Trophoblast cell (in vitro differentiated cells and primary cell): ENCODE measurements around the gene SPOCK3.
"Not testable (repeated sequence)": the region's sequence is repeated elsewhere in the genome, so short reads cannot be mapped to it uniquely, and the experiment has no call there.

Source experiments
- DNase-seq, 2 donors: peaks; one replicate each; pipeline ENCODE4 v3.0.0-alpha.2; 2016
- H2AFZ ChIP-seq: 2 replicates; pipeline ENCODE4 v1.6.1; 2013; ENCODE audit warnings: low read length, moderate library complexity, mild to moderate bottlenecking; ENCODE audit not compliant: insufficient read depth, poor library complexity
- H2AK5ac ChIP-seq: 2 replicates; pipeline ENCODE4 v1.6.1; 2013; ENCODE audit warnings: mild to moderate bottlenecking, low read length
- H2BK120ac ChIP-seq: 2 replicates; pipeline ENCODE4 v1.6.1; 2013; ENCODE audit warnings: low read length, mild to moderate bottlenecking, moderate library complexity; ENCODE audit not compliant: insufficient read depth, poor library complexity
- H2BK12ac ChIP-seq: 2 replicates; pipeline ENCODE4 v1.6.1; 2013; ENCODE audit warnings: mild to moderate bottlenecking, low read length, moderate library complexity
- H2BK5ac ChIP-seq: 2 replicates; pipeline ENCODE4 v1.6.1; 2013; ENCODE audit warnings: low read length, low read depth, moderate library complexity, mild to moderate bottlenecking; ENCODE audit not compliant: poor library complexity
- H3K14ac ChIP-seq: 2 replicates; pipeline ENCODE4 v1.6.1; 2013; ENCODE audit warnings: mild to moderate bottlenecking, low read length
- H3K18ac ChIP-seq: 2 replicates; pipeline ENCODE4 v1.6.1; 2013; ENCODE audit warnings: mild to moderate bottlenecking, low read length
- H3K23ac ChIP-seq: 2 replicates; pipeline ENCODE4 v1.6.1; 2013; ENCODE audit warnings: low read length
- H3K27ac ChIP-seq: 2 replicates; pipeline ENCODE4 v1.5.1; 2013; ENCODE audit warnings: low read depth, mild to moderate bottlenecking, inconsistent platforms, low read length, moderate library complexity
- H3K27me3 ChIP-seq: 2 replicates; pipeline ENCODE4 v1.6.1; 2013; ENCODE audit warnings: inconsistent platforms, mild to moderate bottlenecking, low read length, moderate library complexity; ENCODE audit not compliant: insufficient read depth
- H3K36me3 ChIP-seq, 2 experiments: 1 replicate in 1 of 2; 2 replicates in 1 of 2; pipeline ENCODE4 v1.6.1; 2013; ENCODE audit warnings: low read length in 2 of 2, mild to moderate bottlenecking in 2 of 2, moderate library complexity in 1 of 2; ENCODE audit not compliant: insufficient read depth in 2 of 2, control insufficient read depth in 1 of 2
- H3K4ac ChIP-seq: 2 replicates; pipeline ENCODE4 v1.6.1; 2013; ENCODE audit warnings: low read depth, mild to moderate bottlenecking, low read length, moderate library complexity
- H3K4me1 ChIP-seq, 2 experiments: 1 replicate in 1 of 2; 2 replicates in 1 of 2; pipeline ENCODE4 v1.6.1; 2013; ENCODE audit warnings: low read length in 2 of 2, mild to moderate bottlenecking in 2 of 2, moderate library complexity in 1 of 2; ENCODE audit not compliant: insufficient read depth in 2 of 2, control insufficient read depth in 1 of 2
- H3K4me2 ChIP-seq: 2 replicates; pipeline ENCODE4 v1.6.1; 2013; ENCODE audit warnings: inconsistent platforms, mild to moderate bottlenecking, low read length, moderate library complexity
- H3K4me3 ChIP-seq: 2 replicates; pipeline ENCODE4 v1.5.1; 2013; ENCODE audit warnings: mild to moderate bottlenecking, low read depth, low read length, inconsistent platforms
- H3K79me1 ChIP-seq: one replicate; pipeline ENCODE4 v1.6.1; 2013; ENCODE audit warnings: low read length
- H3K79me2 ChIP-seq: 2 replicates; pipeline ENCODE4 v1.6.1; 2013; ENCODE audit warnings: low read length, mild to moderate bottlenecking; ENCODE audit not compliant: control insufficient read depth, insufficient read depth, poor library complexity
- H3K9ac ChIP-seq: 2 replicates; pipeline ENCODE4 v1.6.1; 2013; ENCODE audit warnings: mild to moderate bottlenecking, low read length
- H3K9me3 ChIP-seq: 2 replicates; pipeline ENCODE4 v1.6.1; 2013; ENCODE audit warnings: low read depth, mild to moderate bottlenecking, control low read depth, inconsistent platforms, low read length; ENCODE audit not compliant: insufficient read depth
- H4K12ac ChIP-seq: 2 replicates; pipeline ENCODE4 v1.6.1; 2013; ENCODE audit warnings: low read depth, mild to moderate bottlenecking, low read length, moderate library complexity
- H4K8ac ChIP-seq: 2 replicates; pipeline ENCODE4 v1.6.1; 2013; ENCODE audit warnings: low read depth, mild to moderate bottlenecking, low read length, moderate library complexity
- H4K91ac ChIP-seq: one replicate; pipeline ENCODE4 v1.6.1; 2013; ENCODE audit warnings: low read depth, mild to moderate bottlenecking, low read length, moderate library complexity
- WGBS: extraction: QIAGEN DNeasy Blood & Tissue Kit; methylation state at CpG from one replicate; pipeline ENCODE4 v1.1.7; 2013; ENCODE audit warnings: missing lambda C conversion rate; ENCODE audit not compliant: insufficient read length, insufficient coverage; ENCODE audit errors: extremely low coverage; 5-methylcytosine and 5-hydroxymethylcytosine counted together

The SPOCK3 gene

GRCh38 chr4:166968219-166968618 is 266.1 kb downstream of the SPOCK3 start:
- not testable (repeated sequence) for H3K18ac ChIP-seq, H3K9ac ChIP-seq, H4K12ac ChIP-seq, H4K8ac ChIP-seq, H3K4me2 ChIP-seq, H3K79me2 ChIP-seq, H3K4ac ChIP-seq, H2BK5ac ChIP-seq, H3K79me1 ChIP-seq, H3K23ac ChIP-seq, H3K27ac ChIP-seq, H2AK5ac ChIP-seq, H4K91ac ChIP-seq, DNase-seq, H3K4me3 ChIP-seq, H3K27me3 ChIP-seq, H2BK120ac ChIP-seq, H3K9me3 ChIP-seq, H3K4me1 ChIP-seq, H3K14ac ChIP-seq, H2AFZ ChIP-seq, H3K36me3 ChIP-seq, H2BK12ac ChIP-seq
- WGBS = no CpG with 5 or more reads among the region's 1 CpG

DNA sequence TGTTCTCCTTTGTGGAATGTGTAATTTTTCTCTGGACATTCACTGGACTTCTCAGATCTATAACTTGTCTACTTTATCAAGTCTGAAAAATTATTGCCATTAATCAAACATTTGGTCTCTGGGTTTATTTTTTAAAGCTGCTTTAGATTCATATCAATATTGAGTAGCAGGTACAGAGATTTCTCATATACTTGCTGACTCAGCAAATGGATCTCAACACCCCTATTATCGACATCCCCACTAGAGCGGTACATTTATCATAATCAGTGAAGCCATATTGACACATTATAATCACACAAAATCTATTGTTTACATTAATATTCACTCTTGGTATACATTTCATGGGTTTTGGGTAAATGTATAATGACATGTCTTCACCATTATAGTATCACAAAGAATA is 268.7 kb downstream of the SPOCK3 start:
- no peak for DNase-seq
- Histone ChIP-seq H3K4me2 (no peak overlapping the region), H2BK12ac (no peak overlapping the region), H3K9me3 (peaks cover 7% of the 10 kb centered on the region), H2BK120ac (no peak overlapping the region), H3K14ac (no peak overlapping the region), H4K12ac (no peak overlapping the region), H3K27me3 (no peaks in the 10 kb centered on the region), H3K18ac (no peak overlapping the region), H3K4me3 (no peak overlapping the region), H2AFZ (no peak overlapping the region), H4K8ac (no peak overlapping the region), H3K9ac (no peak overlapping the region), H3K36me3 (peaks cover 0 to 5% of the 10 kb centered on the region in 2 experiments), H3K23ac (no peak overlapping the region), H3K4ac (no peak overlapping the region), H2AK5ac (no peak overlapping the region), H2BK5ac (no peak overlapping the region), H3K79me2 (no peaks in the 10 kb centered on the region), H3K27ac (no peak overlapping the region), H4K91ac (no peak overlapping the region), H3K4me1 (no peaks in the 10 kb centered on the region), H3K79me1 (no peaks in the 10 kb centered on the region)
- no CpG with 5 or more reads among the region's 2 CpGs for WGBS

DNA sequence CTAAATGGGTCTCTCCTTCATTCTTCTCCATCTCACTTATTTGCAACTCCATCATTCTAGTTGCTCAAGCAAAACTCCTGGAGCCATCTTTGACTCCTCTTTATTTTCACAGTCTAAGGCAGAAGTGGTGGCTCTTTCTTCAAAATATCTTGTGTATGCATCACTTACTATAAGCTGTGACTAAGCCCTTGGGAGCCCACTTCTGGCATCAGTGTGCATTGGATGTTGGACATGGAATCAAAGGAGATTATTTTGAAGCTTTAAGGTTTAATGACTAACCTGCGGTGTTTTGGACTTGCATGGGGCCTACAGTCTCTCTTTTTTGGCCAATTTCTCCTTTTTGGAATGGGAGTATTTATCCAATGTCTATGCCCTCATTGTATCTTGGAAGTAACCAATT is 276.8 kb downstream of the SPOCK3 start:
- Histone ChIP-seq H2BK12ac (no peak overlapping the region), H3K27ac (no peak overlapping the region), H3K9ac (no peak overlapping the region), H3K4me3 (no peak overlapping the region), H3K4me2 (no peak overlapping the region), H4K12ac (no peak overlapping the region), H3K79me2 (no peaks in the 10 kb centered on the region), H3K18ac (no peak overlapping the region), H3K9me3 (no peaks in the 10 kb centered on the region), H3K79me1 (no peaks in the 10 kb centered on the region), H3K4ac (no peak overlapping the region), H3K27me3 (no peaks in the 10 kb centered on the region), H2AK5ac (no peak overlapping the region), H2AFZ (no peak overlapping the region), H3K4me1 (no peaks in the 10 kb centered on the region), H4K91ac (no peak overlapping the region), H3K23ac (no peak overlapping the region), H4K8ac (no peak overlapping the region), H2BK120ac (no peak overlapping the region), H2BK5ac (no peak overlapping the region), H3K36me3 (no peaks in the 10 kb centered on the region), H3K14ac (no peak overlapping the region)
- WGBS = no CpG with 5 or more reads among the region's 1 CpG
- DNase-seq = no peak

GRCh38 chr4:166956484-166956883 is 277.8 kb downstream of the SPOCK3 start:
- 100% methylated on average over 1 of the region's 2 CpGs for WGBS
- H3K4me1 ChIP-seq = no peaks in the 10 kb centered on the region

More at GRCh38 chr4:166956484-166956883, 277.8 kb downstream of the SPOCK3 start:
- Histone ChIP-seq H3K36me3 (no peaks in the 10 kb centered on the region), H3K23ac (no peak overlapping the region), H2BK12ac (no peak overlapping the region), H3K27ac (no peak overlapping the region), H3K4me2 (no peak overlapping the region), H3K79me2 (no peaks in the 10 kb centered on the region), H3K18ac (no peak overlapping the region), H2BK120ac (no peak overlapping the region), H3K79me1 (no peaks in the 10 kb centered on the region), H4K8ac (no peak overlapping the region), H3K4me3 (no peak overlapping the region), H2AFZ (no peak overlapping the region), H3K14ac (no peak overlapping the region), H3K4ac (no peak overlapping the region), H3K27me3 (no peaks in the 10 kb centered on the region), H4K91ac (no peak overlapping the region), H2AK5ac (no peak overlapping the region), H4K12ac (no peak overlapping the region), H3K9me3 (no peaks in the 10 kb centered on the region), H3K9ac (no peak overlapping the region), H2BK5ac (no peak overlapping the region)
- no peak for DNase-seq
